ENCODE measurements around the gene RHBG. TPM values are rescaled to one million over a fixed set of nuclear protein-coding genes. Genes with fewer than 3 reads are reported as not detected.

Gene RHBG
- total and polyA plus RNA-seq, 2 donors (not counting 3 experiments of a cell fraction or from before 2014, with no cell fraction given), result not detected

- dilution Hi-C loops (cut with MboI; ENCODE audit: extremely low pct_ligation_motif_present, low sequenced_read_pairs) (no loop called here), intact Hi-C loops (cut with micrococcal nuclease) (no loop called here)
- no peak overlapping the region for H3K4me2 ChIP-seq (ENCODE audit: insufficient read depth, low read length)
- no peaks in the 10 kb centered on the region for H3K36me3 ChIP-seq (ENCODE audit: control insufficient read depth in 2 of 2, extremely low read depth in 1 of 2, insufficient read depth in 2 of 2, low read length in 2 of 2)
- no TSS peak for BruUV-seq (replicated peaks)
- H3K4me1 ChIP-seq (ENCODE audit: control insufficient read depth, extremely low read depth, insufficient read depth, low read length), result peaks cover 5% of the 10 kb centered on the region
- no peaks in the 10 kb centered on the region for H4K20me1 ChIP-seq (replicated peaks; ENCODE audit: control insufficient read depth, extremely low read depth, insufficient read depth, low read length)
- no peak overlapping the region for H2AFZ ChIP-seq (ENCODE audit: low read depth, low read length)
- no peak overlapping the region for H3K4me3 ChIP-seq (replicated peaks in 1 of 3; ENCODE audit: insufficient read depth in 1 of 3, low read depth in 1 of 3, low read length in 3 of 3)
- DNase-seq (ENCODE audit: low read depth, low spot score), result no peak
- H3K9me1 ChIP-seq (replicated peaks; ENCODE audit: control insufficient read depth, extremely low read depth, insufficient read depth, low read length), result no peaks in the 10 kb centered on the region
- H3K27ac ChIP-seq (ENCODE audit: insufficient read depth, low read depth, low read length), result no peak overlapping the region
- ChIA-PET POLR2A (no interaction called here), CTCF (interaction anchor here (1.4 to 8.9 kb wide), 2 partner anchors 13 to 33 kb away, joined by 3 to 78 read pairs; no protein-coding TSS in a partner anchor)
- H3K9me3 ChIP-seq (replicated peaks; ENCODE audit: control insufficient read depth, insufficient read depth, low read length), result no peaks in the 10 kb centered on the region
- no peak for FAIRE-seq
- no peak for TF ChIP-seq POLR2A (IDR thresholded peaks at IDR 0.05; ENCODE audit: low read depth, low read length)
- peak; percentile 64 for TF ChIP-seq EZH2 (IDR thresholded peaks at IDR 0.05; ENCODE audit: borderline replicate concordance, low read depth, low read length, severe bottlenecking)
- no peak overlapping the region for H3K9ac ChIP-seq (replicated peaks; ENCODE audit: extremely low read depth, insufficient read depth, low read length)
- H3K27me3 ChIP-seq (ENCODE audit: control insufficient read depth in 2 of 2, insufficient read depth in 2 of 2, low read length in 2 of 2), result peaks cover 49 to 50% of the 10 kb centered on the region in 2 experiments
- H3K79me2 ChIP-seq (ENCODE audit: control insufficient read depth, insufficient read depth, low read length), result no peaks in the 10 kb centered on the region
These were observed 48.5 kb downstream of the RHBG start for GRCh38 chr1:156417401-156418020.

GRCh38 chr1:156418416-156419070 is 49.5 kb downstream of the RHBG start:
- H3K4me2 ChIP-seq (ENCODE audit: insufficient read depth, low read length), result no peak overlapping the region
- no TSS peak for BruUV-seq (replicated peaks)
- intact Hi-C loops (cut with micrococcal nuclease), result no loop called here
- dilution Hi-C loops (cut with MboI; ENCODE audit: extremely low pct_ligation_motif_present, low sequenced_read_pairs), result no loop called here
- H4K20me1 ChIP-seq (replicated peaks; ENCODE audit: control insufficient read depth, extremely low read depth, insufficient read depth, low read length), result no peaks in the 10 kb centered on the region
- no peak for FAIRE-seq
- no peak overlapping the region for H3K4me3 ChIP-seq (replicated peaks in 1 of 3; ENCODE audit: insufficient read depth in 1 of 3, low read depth in 1 of 3, low read length in 3 of 3)
- no peak overlapping the region for H3K9ac ChIP-seq (replicated peaks; ENCODE audit: extremely low read depth, insufficient read depth, low read length)
- ChIA-PET CTCF (interaction anchor here (1.1 to 8.9 kb wide), 5 partner anchors 8 to 60 kb away, joined by 3 to 78 read pairs (median 4); no protein-coding TSS in a partner anchor), POLR2A (no interaction called here)
- H3K79me2 ChIP-seq (ENCODE audit: control insufficient read depth, insufficient read depth, low read length), result no peaks in the 10 kb centered on the region
- H3K4me1 ChIP-seq (ENCODE audit: control insufficient read depth, extremely low read depth, insufficient read depth, low read length), result peaks cover 5% of the 10 kb centered on the region
- no peaks in the 10 kb centered on the region for H3K9me3 ChIP-seq (replicated peaks; ENCODE audit: control insufficient read depth, insufficient read depth, low read length)
- H2AFZ ChIP-seq (ENCODE audit: low read depth, low read length), result no peak overlapping the region
- TF ChIP-seq, protein P1, sequence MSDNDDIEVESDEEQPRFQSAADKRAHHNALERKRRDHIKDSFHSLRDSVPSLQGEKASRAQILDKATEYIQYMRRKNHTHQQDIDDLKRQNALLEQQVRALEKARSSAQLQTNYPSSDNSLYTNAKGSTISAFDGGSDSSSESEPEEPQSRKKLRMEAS (IDR thresholded peaks at IDR 0.05; ENCODE audit: insufficient read depth, insufficient read length), result no peak
- TF ChIP-seq GATA2 (IDR thresholded peaks at IDR 0.05; ENCODE audit: insufficient read depth, insufficient read length, low read depth, low read length), result no peak
- no peak for TF ChIP-seq JUN (IDR thresholded peaks at IDR 0.05; ENCODE audit: borderline replicate concordance, insufficient read depth, insufficient read length, low read depth)
- TF ChIP-seq POLR2AphosphoS5 (IDR thresholded peaks at IDR 0.05; ENCODE audit: insufficient read depth, low read depth, low read length), result no peak
- no peak for TF ChIP-seq FOS (IDR thresholded peaks at IDR 0.05; ENCODE audit: borderline replicate concordance, insufficient read depth, low read length)
- no peak for TF ChIP-seq EZH2 (IDR thresholded peaks at IDR 0.05; ENCODE audit: borderline replicate concordance, low read depth, low read length, severe bottlenecking)
- TF ChIP-seq MYC (IDR thresholded peaks at IDR 0.05; ENCODE audit: low read depth, low read length), result no peak
- TF ChIP-seq, protein P2, sequence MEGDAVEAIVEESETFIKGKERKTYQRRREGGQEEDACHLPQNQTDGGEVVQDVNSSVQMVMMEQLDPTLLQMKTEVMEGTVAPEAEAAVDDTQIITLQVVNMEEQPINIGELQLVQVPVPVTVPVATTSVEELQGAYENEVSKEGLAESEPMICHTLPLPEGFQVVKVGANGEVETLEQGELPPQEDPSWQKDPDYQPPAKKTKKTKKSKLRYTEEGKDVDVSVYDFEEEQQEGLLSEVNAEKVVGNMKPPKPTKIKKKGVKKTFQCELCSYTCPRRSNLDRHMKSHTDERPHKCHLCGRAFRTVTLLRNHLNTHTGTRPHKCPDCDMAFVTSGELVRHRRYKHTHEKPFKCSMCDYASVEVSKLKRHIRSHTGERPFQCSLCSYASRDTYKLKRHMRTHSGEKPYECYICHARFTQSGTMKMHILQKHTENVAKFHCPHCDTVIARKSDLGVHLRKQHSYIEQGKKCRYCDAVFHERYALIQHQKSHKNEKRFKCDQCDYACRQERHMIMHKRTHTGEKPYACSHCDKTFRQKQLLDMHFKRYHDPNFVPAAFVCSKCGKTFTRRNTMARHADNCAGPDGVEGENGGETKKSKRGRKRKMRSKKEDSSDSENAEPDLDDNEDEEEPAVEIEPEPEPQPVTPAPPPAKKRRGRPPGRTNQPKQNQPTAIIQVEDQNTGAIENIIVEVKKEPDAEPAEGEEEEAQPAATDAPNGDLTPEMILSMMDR (IDR thresholded peaks at IDR 0.05; ENCODE audit: extremely low read depth in 1 of 2, insufficient read depth in 1 of 2, low read depth in 1 of 2, low read length in 2 of 2), result no peak
- TF ChIP-seq POLR2A (IDR thresholded peaks at IDR 0.05; ENCODE audit: low read depth, low read length), result no peak
- peaks cover 60 to 61% of the 10 kb centered on the region in 2 experiments for H3K27me3 ChIP-seq (ENCODE audit: control insufficient read depth in 2 of 2, insufficient read depth in 2 of 2, low read length in 2 of 2)
- H3K36me3 ChIP-seq (ENCODE audit: control insufficient read depth in 2 of 2, extremely low read depth in 1 of 2, insufficient read depth in 2 of 2, low read length in 2 of 2), result no peaks in the 10 kb centered on the region
- no peak for DNase-seq (ENCODE audit: low read depth, low spot score)
- H3K9me1 ChIP-seq (replicated peaks; ENCODE audit: control insufficient read depth, extremely low read depth, insufficient read depth, low read length), result no peaks in the 10 kb centered on the region
- no peak overlapping the region for H3K27ac ChIP-seq (ENCODE audit: insufficient read depth, low read depth, low read length)

Measured in endothelial cell of umbilical vein (primary cell).